Thyroid gland (tissue), 4 donors: ENCODE measurements around the gene ELP4.

Experiments used
- POLR2A ChIP-seq, 2 donors: fragments of 450-650 bp; IDR thresholded peaks; one replicate each; pipeline ENCODE4 v1.6.1; 2017; ENCODE audit warnings: antibody characterized with exemption in 2 of 2, mild to moderate bottlenecking in 2 of 2, moderate library complexity in 1 of 2
- TF ChIP-seq, protein P1 (sequence below), 6 experiments: fragments of 200-600 bp in 3 of 6; fragments of 450-650 bp in 3 of 6; sonication (generic) in 3 of 6; IDR thresholded peaks; one replicate each; pipeline ENCODE4 v1.5.1; 2016 to 2019; ENCODE audit warnings: antibody characterized with exemption in 6 of 6, mild to moderate bottlenecking in 2 of 6, inconsistent platforms in 1 of 6, moderate library complexity in 1 of 6

DNA sequence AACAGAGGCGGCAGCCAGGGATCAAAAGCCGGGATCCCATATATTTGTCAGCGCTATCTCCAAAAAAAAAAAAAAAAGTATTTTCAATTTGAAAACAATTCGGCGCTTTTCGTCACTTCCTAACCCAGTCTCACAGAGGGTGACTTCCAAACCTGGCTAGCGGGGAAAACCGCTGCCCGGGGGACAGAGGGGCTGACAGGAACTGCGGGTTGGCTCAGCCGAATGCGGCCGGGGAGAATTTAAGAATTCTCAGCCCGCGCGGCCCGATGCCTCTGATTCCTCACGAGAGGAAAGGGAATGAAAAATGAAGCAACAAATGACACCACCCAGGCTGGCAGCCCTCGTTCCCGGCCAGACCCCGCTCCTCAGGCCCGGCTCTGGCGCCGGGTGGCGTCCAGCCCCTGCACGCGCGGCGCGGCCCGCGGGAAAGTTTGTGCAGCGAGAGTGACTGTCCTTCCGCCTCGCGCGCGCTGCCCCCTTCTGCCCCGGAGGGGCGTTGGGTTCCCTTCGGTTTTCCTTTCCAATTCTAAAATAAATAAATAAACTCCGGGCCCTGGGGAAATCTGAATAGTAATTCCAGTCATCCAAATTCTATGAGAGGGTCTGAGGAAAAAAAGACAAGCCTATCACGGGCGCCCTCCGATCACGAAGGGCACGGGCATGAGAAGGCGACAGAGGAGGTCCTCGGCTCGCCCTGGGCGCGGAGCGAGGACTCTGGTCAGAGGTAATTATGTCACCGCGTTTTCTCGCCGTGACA, 306.3 kb downstream of the ELP4 start:
- TF ChIP-seq, protein P1, sequence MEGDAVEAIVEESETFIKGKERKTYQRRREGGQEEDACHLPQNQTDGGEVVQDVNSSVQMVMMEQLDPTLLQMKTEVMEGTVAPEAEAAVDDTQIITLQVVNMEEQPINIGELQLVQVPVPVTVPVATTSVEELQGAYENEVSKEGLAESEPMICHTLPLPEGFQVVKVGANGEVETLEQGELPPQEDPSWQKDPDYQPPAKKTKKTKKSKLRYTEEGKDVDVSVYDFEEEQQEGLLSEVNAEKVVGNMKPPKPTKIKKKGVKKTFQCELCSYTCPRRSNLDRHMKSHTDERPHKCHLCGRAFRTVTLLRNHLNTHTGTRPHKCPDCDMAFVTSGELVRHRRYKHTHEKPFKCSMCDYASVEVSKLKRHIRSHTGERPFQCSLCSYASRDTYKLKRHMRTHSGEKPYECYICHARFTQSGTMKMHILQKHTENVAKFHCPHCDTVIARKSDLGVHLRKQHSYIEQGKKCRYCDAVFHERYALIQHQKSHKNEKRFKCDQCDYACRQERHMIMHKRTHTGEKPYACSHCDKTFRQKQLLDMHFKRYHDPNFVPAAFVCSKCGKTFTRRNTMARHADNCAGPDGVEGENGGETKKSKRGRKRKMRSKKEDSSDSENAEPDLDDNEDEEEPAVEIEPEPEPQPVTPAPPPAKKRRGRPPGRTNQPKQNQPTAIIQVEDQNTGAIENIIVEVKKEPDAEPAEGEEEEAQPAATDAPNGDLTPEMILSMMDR (IDR thresholded peaks at IDR 0.05): no peak
- no peak for TF ChIP-seq POLR2A (IDR thresholded peaks at IDR 0.05)
